ENCODE results near the gene ANKRD55.

DNA sequence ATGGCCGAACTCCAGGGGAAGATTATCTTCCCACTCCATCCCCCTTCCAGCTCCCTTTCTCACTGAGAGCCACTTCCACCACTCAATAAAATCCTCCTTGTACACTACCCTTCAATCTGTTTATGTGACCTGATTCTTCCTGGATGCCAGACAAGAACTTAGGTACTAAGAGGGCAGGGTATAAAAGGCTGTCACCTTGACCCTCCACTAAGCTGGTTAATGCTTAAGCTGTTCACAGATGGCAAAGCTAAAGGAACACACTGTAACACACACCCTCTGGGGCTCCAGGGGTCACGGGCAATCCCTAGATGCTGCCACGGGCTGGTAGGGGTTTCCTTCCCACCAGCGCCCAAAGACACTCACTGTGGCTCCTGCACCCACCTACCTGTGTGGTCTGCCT, 179.8 kb downstream of the ANKRD55 start:
- TF ChIP-seq, protein P1, sequence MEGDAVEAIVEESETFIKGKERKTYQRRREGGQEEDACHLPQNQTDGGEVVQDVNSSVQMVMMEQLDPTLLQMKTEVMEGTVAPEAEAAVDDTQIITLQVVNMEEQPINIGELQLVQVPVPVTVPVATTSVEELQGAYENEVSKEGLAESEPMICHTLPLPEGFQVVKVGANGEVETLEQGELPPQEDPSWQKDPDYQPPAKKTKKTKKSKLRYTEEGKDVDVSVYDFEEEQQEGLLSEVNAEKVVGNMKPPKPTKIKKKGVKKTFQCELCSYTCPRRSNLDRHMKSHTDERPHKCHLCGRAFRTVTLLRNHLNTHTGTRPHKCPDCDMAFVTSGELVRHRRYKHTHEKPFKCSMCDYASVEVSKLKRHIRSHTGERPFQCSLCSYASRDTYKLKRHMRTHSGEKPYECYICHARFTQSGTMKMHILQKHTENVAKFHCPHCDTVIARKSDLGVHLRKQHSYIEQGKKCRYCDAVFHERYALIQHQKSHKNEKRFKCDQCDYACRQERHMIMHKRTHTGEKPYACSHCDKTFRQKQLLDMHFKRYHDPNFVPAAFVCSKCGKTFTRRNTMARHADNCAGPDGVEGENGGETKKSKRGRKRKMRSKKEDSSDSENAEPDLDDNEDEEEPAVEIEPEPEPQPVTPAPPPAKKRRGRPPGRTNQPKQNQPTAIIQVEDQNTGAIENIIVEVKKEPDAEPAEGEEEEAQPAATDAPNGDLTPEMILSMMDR (IDR thresholded peaks at IDR 0.05) = no peak
- TF ChIP-seq POLR2AphosphoS5 (IDR thresholded peaks at IDR 0.05; ENCODE audit: insufficient read depth in 1 of 2, low read depth in 1 of 2) = no peak
